ENCODE measurements around the gene IGSF21.

IGSF21 gene

DNA sequence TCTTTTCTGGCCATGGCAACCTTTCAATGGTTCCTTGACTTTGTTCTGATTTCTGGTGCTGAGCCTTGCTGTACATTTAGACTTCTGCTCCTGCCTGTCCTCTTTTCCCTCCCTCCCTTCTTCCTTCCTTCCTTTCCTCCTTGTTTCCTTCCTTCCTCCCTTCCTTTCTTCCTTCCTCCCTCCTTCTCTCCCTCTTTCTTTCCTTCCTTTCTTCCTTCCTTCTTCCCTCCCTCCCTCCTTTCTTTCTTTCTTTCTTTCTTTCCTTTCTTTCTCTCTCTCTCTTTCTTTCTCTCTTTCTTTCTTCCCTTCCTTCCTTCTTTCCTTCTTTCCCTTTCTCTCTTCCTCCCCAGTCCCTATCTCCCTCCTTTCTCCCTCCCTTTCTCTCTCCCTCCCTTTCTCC is 10.4 kb upstream of the IGSF21 start:
- no peak for DNase-seq

DNA sequence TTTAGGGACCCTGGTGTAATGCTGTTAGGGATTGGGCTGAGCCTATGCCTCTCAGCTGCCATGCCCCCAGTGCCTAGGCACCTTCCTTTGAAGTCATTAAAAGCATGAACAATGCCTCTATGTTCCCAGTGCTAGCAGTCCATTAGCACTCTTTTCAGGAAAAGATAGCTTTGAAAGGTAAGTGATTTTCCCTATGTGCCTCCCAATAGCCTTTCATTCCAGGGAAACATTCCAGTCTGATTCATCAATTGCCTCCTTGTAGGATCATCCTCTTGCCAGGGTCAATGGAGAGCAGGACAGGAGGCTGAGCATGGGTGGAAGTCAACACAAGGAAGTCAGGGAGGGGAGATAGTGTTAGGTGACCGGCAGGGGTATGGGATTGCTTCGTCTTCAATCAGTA is 8.6 kb upstream of the IGSF21 start:
- no peak for DNase-seq

DNA sequence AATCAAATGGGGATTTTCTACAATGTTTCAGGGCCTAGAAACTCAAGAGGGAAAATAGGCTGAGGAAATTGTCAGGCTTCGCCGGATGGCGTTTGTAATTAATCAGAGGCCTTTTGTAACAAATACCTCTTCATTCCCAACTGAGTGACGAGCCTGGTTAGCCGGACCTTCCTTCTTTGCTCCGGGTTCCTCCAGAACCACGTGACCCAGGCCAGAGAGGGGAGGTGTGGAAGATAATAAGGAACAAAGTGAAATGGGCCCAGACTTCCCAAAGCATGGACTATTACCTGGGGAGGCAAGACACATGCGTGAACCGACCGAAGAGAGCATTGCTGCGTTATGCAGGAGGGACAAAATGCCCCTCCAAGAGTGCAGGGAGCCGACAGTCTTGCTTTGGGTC is 7.5 kb upstream of the IGSF21 start:
- no peak for DNase-seq

DNA sequence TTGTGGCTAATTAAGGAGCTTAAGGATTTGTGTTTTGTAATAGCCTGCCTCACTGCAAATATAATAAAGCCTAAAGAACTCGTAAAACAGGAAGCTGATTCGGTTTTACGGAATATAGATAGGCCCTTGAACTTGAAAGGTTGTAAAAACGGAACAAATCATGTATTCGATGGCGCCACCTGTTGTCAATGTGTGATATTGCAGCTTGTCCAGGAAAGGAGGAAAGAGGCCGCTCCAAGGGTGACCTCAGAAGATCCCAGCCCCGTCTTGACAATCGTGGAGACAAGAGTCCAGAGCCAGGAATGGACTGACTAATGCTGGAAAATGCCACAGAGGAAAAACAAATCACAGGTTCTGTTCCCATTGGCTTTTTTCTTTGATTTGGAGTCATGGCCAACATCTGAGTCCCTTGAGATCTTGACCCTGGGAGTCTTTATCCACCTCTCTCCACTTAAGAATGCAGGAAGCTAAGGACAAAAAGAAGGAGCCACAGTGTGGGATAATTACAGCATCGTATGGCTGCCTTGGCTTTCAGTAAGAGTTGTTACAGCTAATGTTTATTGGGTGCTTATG is 7.0 kb upstream of the IGSF21 start:
- DNase-seq: peak; percentile 26 to 79

DNA sequence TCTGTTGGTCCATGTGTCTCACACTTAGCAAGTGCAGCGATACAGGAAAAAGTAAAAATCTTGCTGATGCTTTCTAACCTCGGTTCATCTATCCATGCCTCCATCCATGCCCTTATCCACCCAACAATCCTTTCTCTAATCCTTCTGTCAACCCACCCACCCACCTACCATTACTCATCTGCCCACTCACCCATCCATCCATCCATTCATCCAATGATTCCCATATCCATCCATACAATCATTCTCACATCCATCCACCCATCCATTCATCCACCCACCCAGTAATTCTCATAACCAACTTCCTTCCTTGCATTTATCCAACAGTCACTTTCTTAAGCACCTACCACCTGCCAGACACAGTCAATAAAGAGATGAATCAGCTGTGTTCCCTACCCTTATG is 6.1 kb upstream of the IGSF21 start:
- DNase-seq: no peak

DNA sequence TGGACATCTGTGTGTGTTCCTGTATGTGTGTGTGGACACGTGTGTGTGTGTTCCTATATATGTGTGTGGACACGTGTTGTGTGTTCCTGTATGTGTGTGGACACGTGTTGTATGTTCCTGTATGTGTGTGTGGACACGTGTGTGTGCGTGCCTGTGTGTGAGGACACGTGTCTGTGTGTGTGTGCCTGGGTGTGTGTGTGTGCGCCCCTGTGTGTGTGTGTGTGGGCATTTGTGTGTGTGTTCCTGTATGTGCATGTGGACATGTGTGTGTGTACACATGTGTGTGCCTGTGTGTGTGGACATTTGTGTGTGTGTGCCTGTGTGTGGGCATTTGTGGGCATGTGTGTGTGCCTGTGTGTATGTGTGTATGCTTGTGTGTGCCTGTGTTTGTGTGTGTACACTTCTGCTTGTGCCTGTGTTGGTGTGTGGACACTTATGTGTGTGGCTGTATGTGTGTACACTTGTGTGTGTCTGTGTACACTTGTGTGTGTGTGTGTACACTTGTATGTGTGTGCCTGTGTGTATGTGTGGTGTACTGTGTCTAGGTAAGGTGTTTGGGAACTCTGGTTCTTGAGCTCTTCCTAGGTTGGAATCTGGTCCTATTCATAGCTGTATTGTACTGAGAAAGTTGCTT is 3.7 kb upstream of the IGSF21 start:
- no peak for DNase-seq

DNA sequence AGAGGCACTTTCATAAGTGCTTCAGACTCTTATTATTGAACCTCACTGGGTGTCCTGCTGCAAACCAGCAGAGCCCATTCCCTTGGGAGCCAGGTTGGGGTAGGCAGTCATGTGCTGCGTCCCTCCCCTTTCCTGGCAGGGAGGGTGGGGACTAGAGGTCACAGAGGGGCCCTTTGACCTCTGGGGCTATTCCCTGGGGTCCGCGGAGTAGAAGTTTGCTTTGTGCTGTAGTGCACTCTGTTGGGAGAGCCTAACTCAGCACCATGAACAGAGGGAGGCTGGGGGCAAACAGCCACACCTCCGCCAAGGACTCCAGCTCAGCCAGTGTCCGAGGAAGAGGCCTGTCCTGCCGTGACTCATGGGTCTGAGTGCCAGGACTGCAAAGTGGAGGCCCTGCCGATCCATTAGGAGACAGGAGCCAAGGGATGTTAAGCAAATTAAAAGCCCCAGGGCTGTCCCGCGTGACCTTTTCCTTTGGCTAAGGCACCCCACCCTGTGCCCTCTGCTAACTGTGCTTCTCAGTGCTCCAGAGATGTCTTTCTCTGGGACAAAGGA is 3.0 kb upstream of the IGSF21 start:
- DNase-seq: no peak

DNA sequence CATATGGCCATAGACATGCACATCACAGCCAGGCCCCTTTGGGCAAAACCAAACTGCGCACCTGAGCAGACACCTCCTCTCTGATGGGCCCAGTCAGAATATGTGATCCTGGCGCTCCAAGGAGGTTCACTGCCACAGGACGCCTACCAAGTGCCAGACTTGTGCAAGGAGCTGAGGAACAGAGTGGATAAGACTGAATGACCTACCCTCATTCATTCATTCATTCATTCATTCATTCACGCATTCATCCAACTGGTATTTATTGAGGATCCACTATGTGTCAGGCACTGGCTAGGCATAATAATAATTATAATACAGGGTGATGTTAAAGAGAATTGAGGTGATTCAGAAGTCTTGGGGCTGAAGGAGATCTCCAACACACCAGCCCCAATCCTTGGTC is 2.4 kb upstream of the IGSF21 start:
- DNase-seq: no peak

DNA sequence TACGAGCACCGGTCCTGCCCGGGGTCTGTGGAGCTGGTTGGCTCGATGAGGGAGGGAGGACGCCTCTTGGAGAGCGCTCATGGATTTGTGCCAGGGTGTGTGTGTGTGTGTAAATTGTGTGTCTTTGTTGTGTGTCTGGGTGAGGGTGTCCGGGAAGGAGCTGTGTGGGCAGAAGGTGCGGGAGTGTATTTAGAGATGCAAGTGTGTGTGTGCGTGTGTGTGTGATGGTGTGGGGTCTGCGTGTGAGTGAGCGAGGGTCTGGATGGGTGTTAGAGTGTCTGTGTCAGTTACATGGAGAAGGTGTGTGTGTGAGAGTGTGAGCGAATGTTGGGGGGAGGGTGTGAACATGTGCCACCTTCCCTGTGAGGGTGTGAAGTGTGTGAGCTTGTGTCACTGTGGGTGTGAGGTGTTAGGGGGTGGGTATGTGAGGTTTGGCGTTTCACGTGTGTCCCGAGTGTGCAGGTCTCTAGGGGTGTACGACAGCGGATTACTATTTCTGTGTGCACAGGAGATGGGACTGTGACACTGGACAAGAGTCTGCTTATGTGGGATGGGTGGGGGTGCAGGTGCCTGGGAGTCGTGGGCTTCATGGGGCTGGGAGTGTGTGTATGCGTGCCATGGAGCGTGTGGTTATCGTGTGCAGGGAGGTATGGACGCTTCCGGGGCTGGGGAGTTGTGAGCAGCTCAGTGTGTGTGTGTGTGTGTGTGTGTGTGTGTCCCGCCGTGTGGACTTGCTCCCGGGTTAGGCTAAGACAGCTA is 880 bp downstream of the IGSF21 start:
- peak; percentile 54 to 70 for DNase-seq

DNA sequence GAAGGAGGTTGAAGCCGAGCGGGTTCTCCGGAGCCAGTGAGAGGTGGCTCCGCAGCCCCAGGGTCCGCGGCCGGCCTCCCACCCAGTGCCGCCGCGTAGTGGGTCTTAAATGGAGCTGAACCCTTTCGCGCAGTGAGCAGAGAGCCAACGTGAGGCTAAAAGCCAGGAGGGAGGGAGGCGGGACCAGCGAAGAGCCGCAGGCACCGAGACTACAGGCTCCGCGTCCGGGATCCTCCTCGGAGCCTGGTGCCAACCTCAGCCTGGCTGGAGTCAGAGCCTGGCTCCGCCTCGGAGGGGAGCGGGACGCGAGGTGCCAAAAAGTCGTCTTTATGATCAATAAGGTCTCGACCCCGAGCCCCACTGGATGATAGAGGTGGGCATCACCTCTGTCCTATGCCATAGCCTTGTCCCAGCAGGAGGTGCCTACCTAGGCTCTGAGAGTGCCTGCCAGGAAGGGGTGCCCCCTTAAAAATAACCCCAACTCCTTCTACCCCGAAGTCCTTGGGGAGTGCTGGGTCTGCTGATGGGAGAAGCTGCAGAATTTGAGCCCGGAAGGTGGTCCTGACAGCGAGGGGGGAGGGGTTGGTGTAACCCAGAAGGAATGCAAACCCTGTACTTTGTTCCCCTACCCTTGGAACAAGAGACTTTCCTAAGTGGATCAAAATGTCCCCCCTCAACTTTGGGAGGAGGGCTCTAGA is 1.6 kb downstream of the IGSF21 start:
- peak; percentile 66 to 70 for DNase-seq

DNA sequence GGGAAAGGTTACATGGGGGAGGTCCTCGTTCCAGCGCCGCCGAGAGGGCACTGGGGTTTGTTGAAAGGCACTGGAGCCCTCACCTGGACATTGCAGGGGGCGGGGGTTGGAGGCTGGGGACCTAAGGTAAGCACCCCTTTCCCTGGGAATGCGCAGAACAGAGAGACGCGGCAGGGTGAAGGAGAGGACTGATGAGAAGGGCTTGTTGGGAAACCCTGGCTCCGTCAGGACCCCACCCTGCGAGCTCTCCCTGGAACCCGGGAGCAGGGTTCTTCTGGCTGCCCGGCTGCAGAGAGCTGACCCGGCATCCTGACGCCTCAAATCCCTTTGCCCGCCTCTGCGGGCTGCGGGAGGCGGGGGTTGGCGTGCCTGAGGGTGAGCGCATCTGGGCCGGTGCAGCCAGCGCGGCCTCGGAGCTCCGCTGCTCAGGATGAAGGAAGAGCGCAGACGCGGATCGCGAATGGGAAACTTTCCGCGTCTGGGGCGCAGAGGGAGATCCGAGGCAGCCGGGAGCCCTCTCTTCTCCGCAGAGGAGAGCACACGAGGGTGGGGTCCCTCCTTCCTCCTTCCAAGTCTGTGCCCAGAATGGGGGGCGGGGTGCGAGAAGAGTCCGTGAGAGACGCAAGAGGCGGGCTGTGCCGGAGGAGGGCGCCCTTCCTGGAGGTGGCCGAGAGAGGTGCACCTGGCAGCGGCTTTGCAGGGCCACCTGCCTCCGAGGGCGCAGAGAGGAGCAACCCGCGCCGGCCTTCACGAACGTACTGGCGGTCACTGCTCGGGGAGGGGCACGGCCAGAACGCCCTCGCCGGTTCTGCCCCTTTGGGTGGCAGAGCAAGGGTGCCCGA is 2.4 kb downstream of the IGSF21 start:
- DNase-seq: peak in 1 of 2 experiments; percentile 76

DNA sequence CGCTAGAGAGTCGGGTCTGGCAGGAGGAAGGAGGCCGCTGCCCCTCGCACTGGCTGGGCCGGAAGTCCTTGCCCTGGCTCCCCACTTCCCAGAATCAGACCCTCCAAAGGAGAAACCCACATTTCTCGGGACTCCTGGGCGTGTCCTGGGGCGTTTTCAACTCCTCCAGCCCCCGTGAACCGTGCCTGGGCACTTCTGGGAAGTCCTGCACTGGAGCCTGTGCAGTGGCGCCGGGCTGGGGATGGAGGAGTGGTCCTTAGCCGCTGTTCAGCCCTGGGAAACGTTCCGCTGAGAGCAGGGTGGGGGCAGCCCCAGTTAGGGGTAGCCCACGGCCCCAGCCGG is 3.0 kb downstream of the IGSF21 start:
- no peak for DNase-seq

DNA sequence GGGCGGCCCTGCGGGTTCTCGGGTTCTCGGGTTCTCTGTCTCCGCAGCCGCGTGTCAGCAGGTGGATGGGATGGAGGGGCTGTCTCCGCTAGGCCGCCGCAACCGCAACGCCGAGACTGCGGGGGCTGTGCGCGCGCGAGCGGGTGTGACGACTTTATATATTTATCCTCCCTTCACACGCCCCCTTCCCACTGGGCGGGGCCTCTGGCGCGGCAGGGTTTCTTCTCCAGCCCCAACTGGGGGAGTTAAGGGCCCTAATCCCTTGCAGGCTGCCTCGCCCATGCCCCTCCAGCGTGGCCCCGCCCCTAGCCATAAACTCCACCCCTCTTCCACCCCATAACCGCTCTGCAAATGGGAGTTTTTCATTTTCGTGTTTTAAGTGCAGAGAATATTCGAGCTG is 3.4 kb downstream of the IGSF21 start:
- DNase-seq: peak; percentile 38 to 55

DNA sequence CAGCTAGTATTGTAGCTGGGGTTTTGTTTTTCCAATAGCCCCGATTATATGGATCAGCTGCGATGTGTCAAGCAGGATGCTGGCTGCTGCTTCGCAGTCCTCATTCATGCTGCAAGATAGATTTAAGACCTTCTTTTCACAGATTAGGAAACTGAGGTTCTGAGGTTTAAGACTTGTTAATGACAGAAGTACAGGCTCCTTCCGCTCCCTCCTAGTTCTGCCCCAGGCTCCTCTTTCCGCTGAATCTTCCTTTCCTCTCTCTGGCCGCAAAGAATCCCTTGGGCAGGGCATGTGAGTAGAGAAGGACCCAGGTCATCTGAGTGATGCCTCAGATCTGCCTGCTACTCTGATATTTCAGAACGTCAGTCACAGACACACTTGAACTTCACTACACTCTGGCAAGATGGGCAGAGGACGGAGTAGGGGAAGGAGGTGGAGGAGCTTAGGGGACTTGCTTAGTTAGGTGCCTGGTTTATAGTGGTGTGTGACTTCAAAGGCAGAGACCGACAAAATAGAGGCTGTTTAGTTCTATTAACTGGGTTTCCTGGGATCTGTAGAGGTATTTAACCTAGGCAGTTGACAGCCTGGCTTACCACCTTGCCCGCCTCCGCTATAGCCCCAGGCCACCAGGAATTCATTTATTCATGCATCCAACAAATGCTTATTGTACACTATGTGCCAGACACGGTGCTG is 4.2 kb downstream of the IGSF21 start:
- no peak for DNase-seq

DNA sequence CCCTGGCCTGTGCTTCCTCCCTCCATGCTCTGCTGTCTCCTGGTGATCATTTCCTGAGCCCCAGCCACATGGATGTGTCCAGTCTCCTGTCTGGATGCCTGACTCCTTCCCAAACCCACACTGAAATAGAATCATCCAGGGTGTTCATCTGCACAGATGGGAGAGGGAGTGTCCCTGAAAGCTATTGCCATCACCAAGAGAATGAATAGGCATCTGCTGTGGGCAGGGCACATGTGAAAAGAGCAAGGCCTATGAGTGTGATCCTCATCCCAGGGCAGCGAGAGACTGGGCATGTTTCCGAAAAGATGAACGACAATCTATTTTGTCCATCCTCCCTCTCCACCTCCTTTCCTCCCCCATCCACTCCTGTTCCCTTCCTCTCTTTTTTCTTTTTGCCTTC is 5.0 kb downstream of the IGSF21 start:
- DNase-seq: peak; percentile 56 to 86

DNA sequence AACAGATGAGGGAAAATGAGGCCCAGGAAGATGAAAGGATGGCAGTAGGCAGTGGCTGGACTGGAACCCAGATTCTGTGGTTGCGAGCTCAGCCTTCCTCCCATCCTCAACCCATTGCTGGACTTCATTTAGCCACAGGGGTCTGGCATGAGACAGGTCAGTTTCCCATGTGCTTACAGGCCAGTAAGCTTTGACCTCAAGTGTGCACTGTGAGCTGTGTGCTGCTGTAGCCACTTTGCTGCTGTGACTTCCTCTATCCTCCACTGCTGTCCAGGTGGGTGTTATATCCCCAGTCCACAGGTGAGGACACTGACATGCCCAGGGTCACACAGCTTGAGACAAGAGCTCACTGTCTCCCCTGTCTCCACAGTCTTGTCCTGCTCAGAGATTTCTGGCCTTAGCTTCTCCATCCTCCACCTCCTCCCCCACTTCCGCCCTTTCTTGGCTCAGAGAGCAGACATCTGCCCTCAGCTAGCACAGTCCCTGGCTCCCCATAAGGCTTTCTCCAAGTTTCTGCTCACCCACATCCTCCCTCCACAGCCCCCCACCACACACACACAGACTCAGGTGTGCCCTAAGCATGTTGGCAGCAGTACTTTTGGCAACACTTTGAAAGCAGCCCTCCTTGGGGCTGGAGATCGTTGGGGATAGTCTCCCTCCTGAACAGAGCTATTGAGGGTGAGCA is 7.3 kb downstream of the IGSF21 start:
- no peak for DNase-seq

DNA sequence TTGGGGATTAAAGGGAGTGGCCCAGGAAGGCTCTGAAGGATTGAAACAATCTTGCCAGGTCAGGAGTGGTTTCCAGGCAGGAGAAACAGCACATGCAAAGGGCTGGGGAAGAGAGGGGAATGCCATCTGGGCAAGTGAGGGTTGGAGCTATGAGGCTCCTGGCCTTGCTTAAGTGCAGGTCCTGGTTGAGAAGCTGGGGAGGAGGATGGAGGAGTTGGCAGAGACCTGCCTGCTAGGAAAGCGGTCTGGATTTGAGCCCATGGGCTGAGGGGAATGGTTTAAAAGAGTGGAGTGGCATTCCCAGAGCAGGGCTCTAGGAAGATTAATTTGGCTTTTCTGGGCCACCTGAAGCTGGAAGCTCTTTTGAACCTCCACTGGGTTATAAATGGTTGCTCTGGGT is 9.2 kb downstream of the IGSF21 start:
- peak in 1 of 2 experiments; percentile 14 for DNase-seq

DNA sequence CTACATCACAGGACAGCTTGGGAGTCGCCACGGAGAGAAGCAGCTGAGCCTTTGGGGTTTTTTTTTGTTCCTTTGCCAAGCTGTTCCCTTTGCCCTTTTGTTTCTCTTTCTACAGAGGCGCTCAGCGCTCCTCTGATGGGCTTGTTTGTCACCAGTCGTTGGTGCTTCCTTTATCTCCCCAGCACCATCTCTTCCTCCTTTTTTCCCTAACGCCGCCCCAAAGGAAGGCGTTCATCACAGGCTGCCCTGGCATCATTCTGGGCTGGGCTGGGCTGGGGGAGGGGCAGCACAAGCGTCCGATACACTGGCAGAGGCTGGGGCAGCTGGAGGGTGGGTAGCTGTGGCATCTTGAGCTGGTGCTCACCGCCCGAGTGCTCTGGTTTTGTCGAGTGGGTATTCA is 10.5 kb downstream of the IGSF21 start:
- DNase-seq: no peak

DNA sequence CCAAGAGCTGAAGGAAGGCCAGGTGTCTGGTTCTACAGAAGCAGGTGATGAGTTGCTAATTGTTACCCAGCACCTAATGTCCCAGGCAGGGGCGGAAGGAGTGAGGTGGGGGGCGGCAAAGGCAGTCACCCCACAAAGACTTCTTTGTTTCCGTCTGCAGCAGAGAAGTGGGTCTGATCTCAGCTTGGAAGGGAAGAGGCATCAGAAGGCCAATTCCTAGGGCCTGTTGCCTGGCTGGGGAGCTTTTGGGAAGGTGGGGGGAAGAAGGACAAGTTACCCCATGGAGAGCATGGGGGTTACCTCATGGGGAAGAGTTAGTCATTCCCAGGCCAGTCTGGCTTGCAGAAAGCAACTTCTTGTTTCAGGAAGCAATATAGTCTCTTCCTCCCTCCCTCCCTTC is 10.9 kb downstream of the IGSF21 start:
- no peak for DNase-seq

DNA sequence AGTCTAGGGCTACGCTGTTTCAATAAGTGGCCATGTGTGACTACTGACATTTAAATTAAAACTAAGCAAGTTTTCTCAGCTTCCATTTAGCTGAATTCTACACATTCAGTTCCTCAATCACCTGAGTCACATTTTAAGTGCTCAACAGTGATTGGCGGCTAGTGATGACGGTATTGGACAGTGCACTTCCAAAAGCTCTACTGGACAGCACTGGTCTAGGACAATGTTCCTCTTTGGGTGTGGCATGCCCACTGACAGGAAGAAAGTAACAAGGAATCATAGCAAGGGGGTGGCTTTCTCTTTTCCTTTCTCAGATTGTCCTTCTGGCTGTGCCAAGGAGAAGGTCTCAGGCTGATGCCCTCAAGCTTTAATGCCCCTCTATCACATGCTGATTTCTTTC is 11.7 kb downstream of the IGSF21 start:
- no peak for DNase-seq

DNA sequence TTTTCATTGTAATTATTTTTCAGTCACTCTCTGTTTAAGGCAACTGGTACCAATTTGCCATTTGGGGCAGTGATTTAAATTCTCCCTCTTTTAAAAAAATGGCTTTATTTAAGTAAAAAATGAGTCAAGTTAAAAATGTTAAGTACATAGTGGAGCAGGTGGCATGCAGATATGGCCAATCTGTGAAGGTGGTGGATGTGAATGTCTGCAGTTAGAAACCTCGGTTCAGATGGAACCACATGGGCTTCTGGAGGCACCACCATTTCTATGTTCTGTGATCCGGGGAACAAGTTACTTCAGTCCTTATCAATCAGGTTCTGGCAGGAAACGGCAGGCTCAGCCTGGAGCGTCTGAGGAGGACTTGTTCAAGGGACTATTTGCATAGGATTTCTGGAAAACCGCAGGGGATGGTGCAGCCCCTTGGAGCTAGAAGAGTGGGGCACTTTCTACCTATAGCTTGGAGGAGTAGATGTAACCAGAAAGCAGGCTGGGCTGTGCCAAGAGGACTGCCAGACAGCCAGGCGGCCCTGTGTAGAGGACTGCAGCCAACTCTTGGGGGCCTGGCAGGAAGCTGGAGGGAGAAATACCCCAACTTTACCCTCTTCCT is 12.3 kb downstream of the IGSF21 start:
- no peak for DNase-seq

Measured in NCI-H524 (cell line).